Neural cell (in vitro differentiated cells): ENCODE data around the gene APOH. TPM values are rescaled to one million over a fixed set of nuclear protein-coding genes. Genes with fewer than 3 reads are reported as not detected.

Experiments used
- H2AFZ ChIP-seq: fragments of 200-600, 300-800 bp; sonication (generic), shearing (Covaris generic); 2 replicates; pipeline ENCODE4 v1.6.0; 2014; ENCODE audit warnings: low read depth, mild to moderate bottlenecking, antibody characterized with exemption, low read length, moderate library complexity
- H3F3A ChIP-seq: fragments of 200-600 bp; shearing (Covaris generic); 2 replicates; pipeline ENCODE4 v1.6.1; 2016; ENCODE audit warnings: mild to moderate bottlenecking, moderate library complexity, mixed read lengths, antibody characterized with exemption, low read length; ENCODE audit not compliant: insufficient read depth, poor library complexity, severe bottlenecking
- H3K27ac ChIP-seq: fragments of 200-600, 300-800 bp; sonication (generic), shearing (Covaris generic); 2 replicates; pipeline ENCODE4 v1.5.1; 2014; ENCODE audit warnings: mild to moderate bottlenecking, low read length, moderate library complexity
- H3K27me3 ChIP-seq: fragments of 300-800, 200-600 bp; sonication (generic), shearing (Covaris generic); 2 replicates; pipeline ENCODE4 v1.6.0; 2014; ENCODE audit warnings: mild to moderate bottlenecking, low read depth, low read length, moderate library complexity; ENCODE audit not compliant: insufficient read depth
- H3K36me3 ChIP-seq: fragments of 300-800, 200-600 bp; sonication (generic), shearing (Covaris generic); 2 replicates; pipeline ENCODE4 v1.5.1; 2014; ENCODE audit warnings: mild to moderate bottlenecking, antibody characterized with exemption, low read length, moderate library complexity; ENCODE audit not compliant: insufficient read depth
- H3K4me2 ChIP-seq: fragments of 300-800, 200-600 bp; sonication (generic), shearing (Covaris generic); 2 replicates; pipeline ENCODE4 v1.6.0; 2014; ENCODE audit warnings: mild to moderate bottlenecking, low read length
- H3K4me3 ChIP-seq: fragments of 300-800, 200-600 bp; sonication (generic), shearing (Covaris generic); 2 replicates; pipeline ENCODE4 v1.5.1; 2014; ENCODE audit warnings: mild to moderate bottlenecking, low read length, moderate library complexity
- H3K79me2 ChIP-seq: fragments of 200-600 bp; shearing (Covaris generic); replicated peaks from 2 replicates; pipeline ENCODE4 v1.6.0; 2014; ENCODE audit warnings: mild to moderate bottlenecking, low read length, moderate library complexity; ENCODE audit not compliant: insufficient read depth
- H3K9ac ChIP-seq: fragments of 300-800, 200-600 bp; sonication (generic), shearing (Covaris generic); 2 replicates; pipeline ENCODE4 v1.6.1; 2016; ENCODE audit warnings: mild to moderate bottlenecking, low read length, mixed read lengths
- H3K9me2 ChIP-seq: fragments of 200-600 bp; shearing (Covaris generic); 2 replicates; pipeline ENCODE4 v1.6.1; 2016; ENCODE audit warnings: mild to moderate bottlenecking, low read length, mixed read lengths; ENCODE audit not compliant: insufficient read depth
- H3K9me3 ChIP-seq: fragments of 200-600, 300-800 bp; sonication (generic), shearing (Covaris generic); 2 replicates; pipeline ENCODE4 v1.6.1; 2016; ENCODE audit warnings: mild to moderate bottlenecking, mixed run types, low read length, moderate library complexity, mixed read lengths
- H4K20me1 ChIP-seq: fragments of 200-600 bp; shearing (Covaris generic); 2 replicates; pipeline ENCODE4 v1.6.1; 2016; ENCODE audit warnings: mild to moderate bottlenecking, mixed run types; ENCODE audit not compliant: insufficient read depth
- CTCF ChIP-seq: fragments of 450-650 bp; IDR thresholded peaks from 2 replicates; pipeline ENCODE4 v1.5.1; 2014; ENCODE audit warnings: antibody characterized with exemption, mild to moderate bottlenecking, moderate library complexity; ENCODE audit not compliant: poor library complexity, severe bottlenecking
- EP300 ChIP-seq: fragments of 450-650 bp; conservative IDR thresholded peaks from 2 replicates; pipeline ENCODE4 v1.6.1; 2014; ENCODE audit warnings: antibody characterized with exemption, mild to moderate bottlenecking, moderate library complexity; ENCODE audit not compliant: poor library complexity, severe bottlenecking
- EZH2 ChIP-seq: fragments of 200-600, 300-800 bp; shearing (Covaris generic), sonication (generic); IDR thresholded peaks from 2 replicates; pipeline ENCODE4 v1.6.1; 2014; ENCODE audit warnings: antibody characterized with exemption, low read length, borderline replicate concordance, mild to moderate bottlenecking; ENCODE audit not compliant: insufficient read depth, poor library complexity, severe bottlenecking
- MXI1 ChIP-seq: fragments of 450-650 bp; conservative IDR thresholded peaks from 2 replicates; pipeline ENCODE4 v1.6.1; 2014; ENCODE audit warnings: antibody characterized with exemption, mild to moderate bottlenecking; ENCODE audit not compliant: poor library complexity, severe bottlenecking
- POLR2AphosphoS5 ChIP-seq: IDR thresholded peaks from 2 replicates; pipeline ENCODE4 v1.6.1; 2012
- RAD21 ChIP-seq: fragments of 450-650 bp; conservative IDR thresholded peaks from 2 replicates; pipeline ENCODE4 v1.6.1; 2014; ENCODE audit warnings: antibody characterized with exemption, mild to moderate bottlenecking, moderate library complexity
- REST ChIP-seq: IDR thresholded peaks from 2 replicates; pipeline ENCODE4 v1.6.1; 2012; ENCODE audit warnings: borderline replicate concordance
- SMC3 ChIP-seq: fragments of 450-650 bp; conservative IDR thresholded peaks from 2 replicates; pipeline ENCODE4 v1.6.1; 2014; ENCODE audit warnings: antibody characterized with exemption, mild to moderate bottlenecking, moderate library complexity; ENCODE audit not compliant: poor library complexity
- TAF1 ChIP-seq: IDR thresholded peaks from 2 replicates; pipeline ENCODE4 v1.6.1; 2012; ENCODE audit warnings: low read depth
- polyA plus RNA-seq: library from polyadenylated mRNA; depleted of rRNA; stranded (reverse); fragments of >200 nt; gene quantifications from 2 replicates; pipeline ENCODE4 v1.2.3, GENCODE V29; 2014

APOH gene
- polyA plus RNA-seq, 1 donor from 2014 or later = not detected

- TF ChIP-seq REST = no peak
These were observed 1.8 kb upstream of the APOH start (continued) for GRCh38 chr17:66230922-66231591.

GRCh38 chr17:66229783-66230538 is 746 bp upstream of the APOH start:
- no peaks in the 10 kb centered on the region for H3F3A ChIP-seq
- H3K9ac ChIP-seq = no peak overlapping the region
- no peak overlapping the region for H2AFZ ChIP-seq
- H4K20me1 ChIP-seq = no peaks in the 10 kb centered on the region
- H3K27ac ChIP-seq = no peak overlapping the region
- H3K79me2 ChIP-seq = no peaks in the 10 kb centered on the region
- H3K36me3 ChIP-seq = no peaks in the 10 kb centered on the region
- no peak overlapping the region for H3K4me2 ChIP-seq
- H3K27me3 ChIP-seq = no peaks in the 10 kb centered on the region
- H3K4me3 ChIP-seq = no peak overlapping the region
- TF ChIP-seq MXI1 = no peak
- no peak for TF ChIP-seq CTCF
- no peak for TF ChIP-seq REST
- no peak for TF ChIP-seq TAF1
- no peak for TF ChIP-seq RAD21
- TF ChIP-seq SMC3 = no peak
- TF ChIP-seq POLR2AphosphoS5 = no peak
- no peak for TF ChIP-seq EZH2
- no peak for TF ChIP-seq EP300
- no peaks in the 10 kb centered on the region for H3K9me2 ChIP-seq
- H3K9me3 ChIP-seq = no peaks in the 10 kb centered on the region
